HG03025 (cell line): ENCODE measurements around the gene SLC35A3.
A peak's percentile ranks its signal among the peaks of the same experiment; 100 is the strongest.

Source experiments
- ATAC-seq: cut with Tn5 transposase; IDR thresholded peaks from one replicate; pipeline ENCODE4 v1.9.1; 2021; ENCODE audit warnings: mild to moderate bottlenecking, moderate library complexity; ENCODE audit not compliant: unreplicated experiment, low FRiP score

Gene SLC35A3

DNA sequence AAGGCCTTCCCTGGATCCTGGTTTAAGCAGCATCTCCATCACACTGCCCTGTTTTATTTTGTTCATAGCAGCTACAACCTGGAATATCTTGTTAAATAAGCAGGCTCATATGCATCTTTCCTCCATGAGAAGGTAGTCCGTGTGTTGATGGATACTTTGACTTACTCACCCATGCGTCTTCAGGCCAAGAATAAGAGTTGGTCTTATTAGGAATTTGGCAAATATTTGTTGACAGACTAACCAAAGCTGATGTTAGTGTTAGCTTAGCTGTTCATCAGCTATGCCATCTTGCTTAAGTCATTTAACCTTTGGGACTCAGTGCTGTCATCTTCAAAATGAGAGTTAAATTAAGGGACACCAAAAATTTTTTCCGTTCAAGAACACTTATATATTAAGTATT, 103.7 kb downstream of the SLC35A3 start:
- no peak for ATAC-seq

GRCh38 chr1:100074604-100075395, 105.0 kb downstream of the SLC35A3 start:
- no peak for ATAC-seq

DNA sequence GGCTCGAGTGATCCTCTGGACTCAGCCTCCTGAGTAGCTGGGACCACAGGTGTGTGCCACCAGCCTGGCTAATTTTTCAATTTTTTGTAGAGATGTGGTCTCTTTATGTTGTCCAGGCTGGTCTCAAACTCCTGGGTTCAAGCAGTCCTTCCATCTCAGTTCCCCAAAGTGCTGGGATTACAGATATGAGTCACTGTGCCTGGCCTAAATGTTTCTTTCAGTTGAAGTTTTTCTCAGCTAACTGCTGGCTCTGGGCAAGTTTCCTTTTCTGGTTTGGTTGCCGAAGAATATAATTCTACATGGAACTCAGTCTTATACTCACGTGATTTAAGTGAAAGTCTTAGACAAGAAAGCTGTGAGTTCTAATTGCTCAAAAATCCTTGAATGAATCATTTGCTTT, 106.0 kb downstream of the SLC35A3 start:
- peak; percentile 42 for ATAC-seq

DNA sequence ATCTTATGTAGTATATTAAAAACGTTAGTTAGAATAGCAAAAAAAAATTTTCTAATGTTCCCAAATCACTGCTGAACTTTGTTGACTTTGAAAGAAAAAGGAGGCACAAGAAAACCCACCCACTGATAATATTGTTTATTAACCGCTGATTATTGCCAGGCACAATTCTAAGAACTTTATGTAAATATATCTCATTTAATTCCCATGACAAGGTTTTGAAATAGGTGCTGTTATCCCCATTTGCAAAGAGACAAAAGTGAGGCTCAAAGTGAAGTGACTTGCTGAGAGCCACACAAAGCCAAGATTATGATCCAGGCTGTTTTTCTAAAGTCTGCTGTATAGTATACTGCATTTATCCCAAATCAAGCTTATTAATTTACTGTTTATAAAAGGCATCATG, 106.5 kb downstream of the SLC35A3 start:
- no peak for ATAC-seq

DNA sequence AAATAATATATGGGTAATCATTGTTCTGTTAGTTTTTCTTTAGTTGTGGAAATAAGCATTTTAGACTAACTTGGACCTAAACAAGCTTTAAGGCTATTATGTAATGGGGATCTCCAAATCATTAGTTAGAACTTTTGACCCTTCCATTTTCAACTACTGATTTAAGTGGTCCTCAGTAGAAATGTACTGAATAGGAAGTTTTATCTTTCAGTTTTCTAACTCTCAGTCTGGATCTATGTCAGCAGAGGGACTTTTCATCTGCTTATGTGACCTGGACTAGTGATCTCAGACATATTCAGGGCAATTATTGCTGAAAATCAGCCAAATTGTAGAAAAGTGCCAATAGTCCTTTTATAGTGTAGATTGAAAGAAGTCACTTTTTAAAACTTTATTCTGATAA, 106.9 kb downstream of the SLC35A3 start:
- ATAC-seq = peak; percentile 59

GRCh38 chr1:100077531-100077930, 107.7 kb downstream of the SLC35A3 start:
- peak; percentile 59 for ATAC-seq

DNA sequence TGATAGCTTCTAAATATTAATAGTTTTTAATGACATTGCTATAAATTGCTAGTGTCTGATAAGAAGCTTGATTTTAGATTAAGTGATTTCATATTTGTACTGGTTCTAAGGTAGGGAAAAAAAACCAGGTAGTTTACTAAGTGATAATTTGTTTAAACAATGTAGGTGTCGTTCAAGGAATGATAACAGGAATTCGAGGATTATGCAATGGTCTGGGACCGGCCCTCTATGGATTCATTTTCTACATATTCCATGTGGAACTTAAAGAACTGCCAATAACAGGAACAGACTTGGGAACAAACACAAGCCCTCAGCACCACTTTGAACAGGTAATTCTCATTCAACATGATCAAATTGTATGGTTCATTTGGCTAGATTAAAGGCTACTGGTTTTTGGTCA, 110.5 kb downstream of the SLC35A3 start:
- no peak for ATAC-seq
